ENCODE results near the gene DCUN1D1.

- TF ChIP-seq CTCF (IDR thresholded peaks at IDR 0.05) = no peak
- no peak for TF ChIP-seq POLR2A (IDR thresholded peaks at IDR 0.05)
Observed at GRCh38 chr3:182967218-182968204, 12.8 kb downstream of the DCUN1D1 start.

Measured in lower leg skin (tissue), 3 donors.